GM12801 (cell line): ENCODE data around the gene SPNS2.

Experiments
- TF ChIP-seq, protein P1 (sequence below): IDR thresholded peaks from one replicate; pipeline ENCODE4 v1.5.1; 2011; ENCODE audit warnings: control low read depth; ENCODE audit not compliant: insufficient read length; ENCODE audit errors: extremely low read depth

SPNS2 gene

DNA sequence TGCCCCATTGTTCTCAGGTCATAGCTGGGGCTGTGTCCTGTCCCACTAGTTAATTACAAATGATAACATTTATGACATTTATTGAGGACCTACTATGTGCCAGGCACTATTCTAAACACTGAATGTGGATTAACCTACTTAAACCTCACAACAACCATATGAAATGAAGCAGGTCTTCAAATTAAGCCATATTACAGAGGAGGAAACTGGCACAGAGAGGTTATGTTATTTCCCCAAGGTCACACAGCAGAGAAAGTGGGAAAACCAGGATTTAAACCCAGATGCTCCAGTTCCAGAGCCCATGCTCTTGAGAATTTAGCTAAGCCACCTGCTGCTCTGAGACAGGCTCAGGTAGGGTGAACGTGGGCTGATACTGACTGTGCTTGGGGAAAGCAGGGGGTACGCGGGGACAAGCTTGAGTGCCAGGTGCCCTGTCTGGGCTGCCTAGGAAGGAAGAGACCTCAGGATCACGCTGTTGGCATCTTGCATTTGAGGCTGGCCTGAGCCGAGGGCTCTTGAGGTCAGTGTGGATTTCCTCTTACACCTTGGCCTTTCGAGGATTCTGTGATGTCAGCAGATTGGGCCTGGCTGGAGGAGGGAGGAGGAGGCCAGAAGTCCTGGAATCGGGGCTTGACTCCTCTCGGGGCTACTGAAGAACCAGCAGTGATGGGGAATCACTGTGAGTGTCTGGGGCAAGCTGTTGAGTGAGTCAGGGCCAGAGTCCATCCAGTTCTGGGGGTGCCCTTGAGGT, 8.9 kb downstream of the SPNS2 start:
- TF ChIP-seq, protein P1, sequence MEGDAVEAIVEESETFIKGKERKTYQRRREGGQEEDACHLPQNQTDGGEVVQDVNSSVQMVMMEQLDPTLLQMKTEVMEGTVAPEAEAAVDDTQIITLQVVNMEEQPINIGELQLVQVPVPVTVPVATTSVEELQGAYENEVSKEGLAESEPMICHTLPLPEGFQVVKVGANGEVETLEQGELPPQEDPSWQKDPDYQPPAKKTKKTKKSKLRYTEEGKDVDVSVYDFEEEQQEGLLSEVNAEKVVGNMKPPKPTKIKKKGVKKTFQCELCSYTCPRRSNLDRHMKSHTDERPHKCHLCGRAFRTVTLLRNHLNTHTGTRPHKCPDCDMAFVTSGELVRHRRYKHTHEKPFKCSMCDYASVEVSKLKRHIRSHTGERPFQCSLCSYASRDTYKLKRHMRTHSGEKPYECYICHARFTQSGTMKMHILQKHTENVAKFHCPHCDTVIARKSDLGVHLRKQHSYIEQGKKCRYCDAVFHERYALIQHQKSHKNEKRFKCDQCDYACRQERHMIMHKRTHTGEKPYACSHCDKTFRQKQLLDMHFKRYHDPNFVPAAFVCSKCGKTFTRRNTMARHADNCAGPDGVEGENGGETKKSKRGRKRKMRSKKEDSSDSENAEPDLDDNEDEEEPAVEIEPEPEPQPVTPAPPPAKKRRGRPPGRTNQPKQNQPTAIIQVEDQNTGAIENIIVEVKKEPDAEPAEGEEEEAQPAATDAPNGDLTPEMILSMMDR = no peak

DNA sequence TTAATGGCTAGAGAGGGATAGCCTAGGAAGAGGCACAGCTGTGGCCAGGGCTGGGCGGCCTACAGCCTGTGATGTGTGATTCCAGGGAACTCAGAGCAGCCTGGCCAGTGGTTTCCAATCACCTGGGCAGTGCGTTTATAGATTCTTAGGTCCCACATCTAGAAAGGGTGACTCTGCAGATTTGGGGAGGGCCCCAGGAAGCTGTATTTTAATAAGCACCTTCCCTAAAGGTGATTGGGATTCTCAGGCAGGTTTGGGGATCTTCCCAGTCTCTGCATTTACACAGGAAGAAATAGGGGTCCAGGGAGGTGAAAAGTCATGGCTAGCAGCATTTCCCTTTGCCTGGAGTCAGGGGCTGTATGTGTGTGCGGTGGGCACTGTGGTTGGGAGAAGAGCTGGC, 9.5 kb downstream of the SPNS2 start:
- TF ChIP-seq, protein P1 = no peak

DNA sequence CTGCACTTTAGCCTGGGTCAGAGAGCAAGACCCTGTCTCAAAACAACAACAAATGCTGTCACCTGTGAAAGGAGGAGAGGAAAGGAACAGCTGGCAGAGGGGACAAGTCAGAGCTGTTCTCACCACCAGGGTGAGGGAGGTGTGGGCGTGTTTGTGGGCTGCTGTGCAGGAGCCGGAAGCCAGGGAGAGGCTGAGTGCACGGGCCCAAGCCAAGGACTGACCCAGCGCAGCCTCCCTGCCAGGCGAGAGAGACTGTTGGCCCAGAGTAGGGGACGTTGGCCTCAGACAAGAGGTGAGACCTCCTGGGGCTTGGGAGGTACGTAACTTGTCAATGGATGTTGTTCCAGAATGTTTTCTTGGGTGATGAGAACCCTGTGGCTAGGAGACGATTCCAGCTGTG, 10.7 kb downstream of the SPNS2 start:
- TF ChIP-seq, protein P1 = no peak

DNA sequence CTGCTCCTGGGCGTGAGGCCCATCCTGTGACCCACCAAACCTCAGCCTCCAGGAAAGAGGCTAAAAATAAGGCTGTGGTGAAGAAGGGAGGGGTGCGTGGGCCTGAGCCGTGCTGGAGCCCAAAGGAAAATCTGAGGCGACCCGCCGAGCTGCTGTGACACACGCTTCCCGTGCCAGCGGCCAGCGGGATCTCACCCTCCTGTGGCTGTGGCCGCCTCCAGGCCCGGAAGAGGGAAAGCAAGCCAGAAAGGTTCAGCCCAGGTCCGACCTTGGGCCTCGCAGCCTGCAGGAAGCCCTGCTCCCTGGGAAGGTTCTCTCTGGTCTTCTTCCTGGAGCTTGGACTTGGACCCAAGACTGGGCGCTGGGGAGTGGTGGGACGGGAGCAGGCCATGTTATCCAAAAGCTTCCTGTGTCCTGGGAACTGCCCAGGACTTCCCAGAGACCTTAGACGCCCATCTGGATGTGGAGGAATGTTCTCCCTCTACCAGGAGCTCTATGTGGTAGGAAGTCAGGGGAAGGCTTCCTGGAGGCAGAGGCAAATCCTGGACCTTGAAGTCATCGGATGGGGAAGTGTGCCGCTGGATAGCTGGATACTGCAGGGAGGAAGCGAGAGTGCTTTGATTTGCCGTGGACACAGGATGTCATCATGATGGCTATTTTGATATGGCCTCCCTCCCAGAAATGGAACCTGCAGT, 11.4 kb downstream of the SPNS2 start:
- TF ChIP-seq, protein P1 = no peak

DNA sequence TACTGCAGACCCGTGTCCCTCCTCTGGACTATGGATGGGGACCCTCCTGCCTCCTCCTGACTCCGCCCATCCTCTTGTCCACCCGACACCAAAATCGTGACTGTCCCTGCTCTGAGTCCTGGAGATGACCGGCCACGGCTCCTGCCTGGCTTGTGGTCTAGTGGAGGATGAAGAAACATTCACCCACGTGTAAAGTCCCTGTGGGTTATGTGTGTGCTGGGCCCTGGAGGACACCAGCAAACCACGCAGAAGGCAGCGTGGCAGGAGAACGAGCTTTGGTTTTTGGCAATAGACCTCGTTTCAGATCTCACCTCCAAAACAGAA, 11.9 kb downstream of the SPNS2 start:
- TF ChIP-seq, protein P1 = no peak

DNA sequence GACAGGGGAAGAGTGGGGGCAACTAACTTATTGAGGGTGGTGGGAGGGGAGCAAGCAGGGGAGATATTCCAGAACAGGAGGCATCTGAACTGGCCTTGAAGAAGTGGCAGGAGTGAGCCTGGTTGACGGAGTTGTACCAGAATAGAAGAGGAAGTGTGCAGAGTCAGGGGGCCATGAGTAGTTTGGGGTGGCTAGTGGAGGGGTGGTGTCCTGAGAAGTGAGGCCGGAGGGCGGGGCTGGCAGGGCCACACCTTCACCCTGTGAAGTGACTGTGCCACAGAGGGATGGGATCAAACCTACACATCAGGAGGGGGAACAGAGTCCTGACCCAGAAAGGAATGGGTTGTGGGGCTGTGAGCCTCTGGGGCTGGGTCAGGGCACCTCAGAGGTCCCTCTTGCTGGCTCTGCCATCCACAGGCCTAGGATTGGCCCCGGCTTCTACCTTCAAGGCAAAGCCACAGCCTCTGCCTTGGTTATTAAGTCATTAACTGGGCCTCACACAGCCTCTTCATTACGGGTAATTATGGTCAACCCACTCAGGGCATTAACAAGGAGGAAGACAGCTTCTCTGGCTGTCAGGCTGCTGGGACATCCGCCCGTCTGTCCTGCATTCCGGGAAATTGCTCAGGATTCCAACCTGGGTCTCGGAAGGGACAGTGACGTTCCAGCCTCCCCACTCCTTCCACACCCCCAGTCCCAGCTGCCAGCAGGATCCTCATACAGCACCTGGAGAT, 12.7 kb downstream of the SPNS2 start:
- TF ChIP-seq, protein P1 = no peak

DNA sequence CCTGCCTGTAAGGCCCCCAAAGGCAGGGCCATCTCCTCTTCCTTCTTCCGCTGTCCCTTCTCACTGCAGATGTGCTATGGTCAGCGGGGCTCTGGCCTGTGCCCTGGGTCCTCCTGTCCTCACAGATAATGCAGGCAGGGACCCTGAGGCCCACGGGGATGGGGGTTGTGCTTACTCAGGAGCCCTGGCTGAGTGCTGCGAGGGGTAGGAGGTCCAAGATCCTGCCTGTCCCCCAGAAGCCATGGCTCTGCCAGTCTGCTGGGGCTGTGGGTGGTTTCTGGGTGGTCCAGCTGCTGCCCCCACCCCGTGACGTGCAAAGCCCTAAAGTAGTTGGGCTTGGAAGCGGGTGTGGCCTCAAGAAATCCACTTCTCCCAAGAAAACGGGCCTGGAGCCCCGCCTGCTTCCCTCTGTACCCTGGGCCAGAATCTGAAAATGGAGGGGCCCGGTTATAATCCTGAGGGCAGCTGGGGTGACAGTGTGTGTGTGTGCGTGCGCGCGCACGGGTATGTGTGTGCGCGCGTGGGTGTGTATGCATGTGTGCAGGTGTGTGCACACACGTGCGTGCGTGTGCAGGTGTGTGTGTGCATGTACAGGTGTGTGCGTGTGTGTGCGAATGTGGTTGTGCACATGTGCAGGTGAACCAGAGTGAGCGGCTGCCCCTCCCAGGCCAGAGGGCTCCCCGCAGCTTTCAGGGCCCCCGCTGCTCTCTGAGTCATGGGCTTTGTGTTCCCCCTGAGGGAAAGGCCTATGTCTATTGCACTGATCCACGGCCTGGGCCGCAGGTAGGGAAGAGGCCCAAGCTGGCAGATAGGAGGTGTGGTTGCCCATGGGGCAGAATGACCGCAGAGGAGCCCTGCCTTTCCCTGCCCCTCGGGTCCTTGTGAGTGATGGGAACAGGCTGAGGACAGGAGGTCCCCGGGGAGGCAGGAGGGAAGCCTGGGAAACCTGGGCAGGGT, 13.8 kb downstream of the SPNS2 start:
- TF ChIP-seq, protein P1 = no peak
